Measurements from ENCODE around the gene SLC25A19. TPM values are rescaled to one million over a fixed set of nuclear protein-coding genes. Genes with fewer than 3 reads are reported as not detected.

SLC25A19 gene
- total RNA-seq, 2 donors from 2014 or later: 6.1 to 12.6 TPM

DNA sequence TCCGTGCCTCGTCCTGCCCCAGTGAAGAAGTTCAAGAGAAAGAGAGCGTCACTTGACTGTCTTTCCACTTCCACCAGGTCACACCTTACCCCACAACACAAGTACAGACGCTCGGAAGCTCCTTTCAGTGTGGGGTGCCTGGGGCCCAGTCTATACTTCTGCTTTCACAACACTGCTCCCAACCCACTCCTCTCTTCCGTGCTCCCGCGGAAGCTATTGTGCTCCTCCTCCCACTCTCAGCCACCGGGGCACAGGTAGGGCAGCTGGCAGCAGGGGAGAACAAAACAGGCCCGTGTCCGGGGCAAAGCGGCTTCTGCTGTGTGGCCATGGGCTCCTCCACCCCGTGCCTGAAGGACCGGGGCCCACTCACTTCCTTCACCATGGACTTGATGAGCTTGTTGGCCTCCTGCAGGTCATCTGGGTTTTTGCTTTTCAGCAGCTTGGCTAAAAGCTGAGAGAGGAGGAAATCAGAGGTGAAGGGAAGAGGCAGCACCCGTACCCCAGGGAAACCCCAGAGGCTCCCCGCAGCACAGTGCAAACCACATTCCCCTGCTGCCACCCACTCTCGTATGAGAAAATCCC lies 46.7 kb downstream of the SLC25A19 start:
- DNase-seq (ENCODE audit: low spot score): no peak
- no peak overlapping the region for H3K27ac ChIP-seq
- peaks cover 84% of the 10 kb centered on the region for H3K36me3 ChIP-seq
- TF ChIP-seq CTCF (IDR thresholded peaks at IDR 0.05): no peak
- no peaks in the 10 kb centered on the region for H3K4me1 ChIP-seq (ENCODE audit: control insufficient read depth in 1 of 2, low read depth in 2 of 2)
- no peak for ATAC-seq (ENCODE audit: insufficient number of reproducible peaks, low FRiP score, low read depth)
- H3K9me3 ChIP-seq: no peaks in the 10 kb centered on the region
- H3K4me3 ChIP-seq: no peak overlapping the region
- H3K27me3 ChIP-seq (replicated peaks; ENCODE audit: insufficient read depth): no peaks in the 10 kb centered on the region

DNA sequence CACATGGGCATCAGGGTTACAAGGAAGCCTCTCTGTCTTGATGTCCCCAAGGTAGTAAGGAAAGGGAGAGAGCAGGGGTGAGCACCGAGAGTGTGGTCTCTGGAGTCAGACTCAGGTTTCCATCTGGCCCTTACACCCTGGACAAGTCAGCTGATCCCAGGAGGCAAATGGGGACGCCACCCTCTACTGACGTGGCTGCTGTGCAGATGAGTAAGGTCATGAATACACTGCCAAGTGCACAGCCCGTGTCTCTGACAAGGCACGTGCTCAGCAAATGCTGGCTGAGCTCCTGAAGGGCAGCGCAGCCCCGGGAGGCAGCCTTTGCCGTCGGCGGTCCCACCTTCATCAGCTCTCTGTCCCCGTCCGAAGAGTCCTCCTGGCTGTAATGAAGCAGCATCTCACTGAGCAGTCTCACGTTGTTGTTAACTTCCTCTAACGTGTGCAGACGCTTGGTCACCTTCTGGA lies 47.2 kb downstream of the SLC25A19 start:
- DNase-seq (ENCODE audit: low spot score) (no peak), ATAC-seq (ENCODE audit: insufficient number of reproducible peaks, low FRiP score, low read depth) (no peak)
- peaks cover 86% of the 10 kb centered on the region for H3K36me3 ChIP-seq
- no peaks in the 10 kb centered on the region for H3K4me1 ChIP-seq (ENCODE audit: control insufficient read depth in 1 of 2, low read depth in 2 of 2)
- no peak for TF ChIP-seq CTCF (IDR thresholded peaks at IDR 0.05)
- H3K4me3 ChIP-seq: no peak overlapping the region
- H3K9me3 ChIP-seq: no peaks in the 10 kb centered on the region
- no peak overlapping the region for H3K27ac ChIP-seq
- H3K27me3 ChIP-seq (replicated peaks; ENCODE audit: insufficient read depth): no peaks in the 10 kb centered on the region

DNA sequence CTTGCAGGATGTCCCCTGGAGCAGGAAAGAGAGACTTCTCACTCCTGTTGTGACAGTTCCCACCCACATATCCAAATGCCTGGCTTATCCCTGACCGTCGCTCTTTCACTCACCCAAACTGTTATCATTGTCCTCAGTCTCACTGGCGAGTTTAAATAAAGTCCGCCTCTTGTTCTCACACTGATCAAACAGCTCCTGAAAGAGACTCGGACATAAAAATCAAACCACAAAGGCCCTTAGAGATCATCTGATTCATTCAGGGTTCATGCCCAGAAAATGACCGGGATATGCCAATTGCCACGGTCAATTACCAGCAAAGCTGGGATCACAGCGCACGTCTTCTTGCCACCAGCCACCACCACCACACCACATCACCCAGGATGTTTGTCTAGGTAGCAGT lies 47.7 kb downstream of the SLC25A19 start:
- no peaks in the 10 kb centered on the region for H3K9me3 ChIP-seq
- no peak overlapping the region for H3K27ac ChIP-seq
- TF ChIP-seq CTCF (IDR thresholded peaks at IDR 0.05): no peak
- H3K4me1 ChIP-seq (ENCODE audit: control insufficient read depth in 1 of 2, low read depth in 2 of 2): no peaks in the 10 kb centered on the region
- no peaks in the 10 kb centered on the region for H3K27me3 ChIP-seq (replicated peaks; ENCODE audit: insufficient read depth)
- ATAC-seq (ENCODE audit: insufficient number of reproducible peaks, low FRiP score, low read depth) (no peak), DNase-seq (ENCODE audit: low spot score) (no peak)
- peaks cover 88% of the 10 kb centered on the region for H3K36me3 ChIP-seq
- no peak overlapping the region for H3K4me3 ChIP-seq

GRCh38 chr17:75241143-75241430 lies 48.1 kb downstream of the SLC25A19 start:
- Histone ChIP-seq H3K9me3 (no peaks in the 10 kb centered on the region), H3K27ac (no peak overlapping the region), H3K27me3 (replicated peaks; ENCODE audit: insufficient read depth) (no peaks in the 10 kb centered on the region), H3K4me1 (ENCODE audit: control insufficient read depth in 1 of 2, low read depth in 2 of 2) (no peaks in the 10 kb centered on the region), H3K36me3 (peaks cover 89% of the 10 kb centered on the region), H3K4me3 (no peak overlapping the region)
- no peak for DNase-seq (ENCODE audit: low spot score)
- no peak for ATAC-seq (ENCODE audit: insufficient number of reproducible peaks, low FRiP score, low read depth)
- TF ChIP-seq CTCF (IDR thresholded peaks at IDR 0.05): no peak

- no peak for DNase-seq (ENCODE audit: low spot score)
- Histone ChIP-seq H3K9me3 (no peaks in the 10 kb centered on the region), H3K4me1 (ENCODE audit: control insufficient read depth in 1 of 2, low read depth in 2 of 2) (no peaks in the 10 kb centered on the region), H3K27ac (no peak overlapping the region), H3K4me3 (no peak overlapping the region), H3K36me3 (peaks cover 87% of the 10 kb centered on the region), H3K27me3 (replicated peaks; ENCODE audit: insufficient read depth) (no peaks in the 10 kb centered on the region)
- TF ChIP-seq CTCF (IDR thresholded peaks at IDR 0.05): peak; percentile 15
- ATAC-seq (ENCODE audit: insufficient number of reproducible peaks, low FRiP score, low read depth): no peak
Observed at GRCh38 chr17:75240394-75241142, 48.7 kb downstream of the SLC25A19 start.
